HG02870 (cell line): ENCODE results near the gene ABLIM1.

Source experiments
- ATAC-seq: cut with Tn5 transposase; IDR thresholded peaks from one replicate; pipeline ENCODE4 v1.9.1; 2021; ENCODE audit warnings: mild to moderate bottlenecking, moderate library complexity; ENCODE audit not compliant: unreplicated experiment

The ABLIM1 gene

GRCh38 chr10:114398587-114399331, 259.3 kb downstream of the ABLIM1 start:
- no peak for ATAC-seq

GRCh38 chr10:114397651-114398145, 260.4 kb downstream of the ABLIM1 start:
- no peak for ATAC-seq

- no peak for ATAC-seq
These were observed 261.6 kb downstream of the ABLIM1 start for GRCh38 chr10:114396464-114396863.

- no peak for ATAC-seq
These were observed 262.6 kb downstream of the ABLIM1 start for GRCh38 chr10:114395366-114396022.

GRCh38 chr10:114394531-114394930, 263.5 kb downstream of the ABLIM1 start:
- no peak for ATAC-seq

- no peak for ATAC-seq
These were observed 264.2 kb downstream of the ABLIM1 start for GRCh38 chr10:114393886-114394285.

GRCh38 chr10:114393482-114393881, 264.6 kb downstream of the ABLIM1 start:
- ATAC-seq, result no peak

- ATAC-seq, result no peak
These were observed 265.8 kb downstream of the ABLIM1 start for GRCh38 chr10:114392112-114392835.

- no peak for ATAC-seq
These were observed 266.5 kb downstream of the ABLIM1 start for GRCh38 chr10:114391599-114391998.

GRCh38 chr10:114389426-114389825, 268.6 kb downstream of the ABLIM1 start:
- ATAC-seq, result no peak

GRCh38 chr10:114388275-114388674, 269.8 kb downstream of the ABLIM1 start:
- ATAC-seq, result peak; percentile 86

- no peak for ATAC-seq
These were observed 270.3 kb downstream of the ABLIM1 start for GRCh38 chr10:114387784-114388183.

GRCh38 chr10:114386452-114386851, 271.6 kb downstream of the ABLIM1 start:
- ATAC-seq, result no peak

- ATAC-seq, result no peak
These were observed 272.5 kb downstream of the ABLIM1 start for GRCh38 chr10:114385557-114385956.

GRCh38 chr10:114384601-114385000, 273.5 kb downstream of the ABLIM1 start:
- ATAC-seq, result no peak

GRCh38 chr10:114384181-114384580, 273.9 kb downstream of the ABLIM1 start:
- no peak for ATAC-seq
